Measurements from ENCODE around the gene TSEN54. TPM values are rescaled to one million over a fixed set of nuclear protein-coding genes. Genes with fewer than 3 reads are reported as not detected.

Gene TSEN54
- total and polyA plus RNA-seq, 8 donors: 14.9 to 105 (median 19.5) TPM

- WGBS, 2 donors: 86 to 91% methylated on average over 19 of the region's 19 CpGs
- H3K27ac ChIP-seq: no peak overlapping the region
- ATAC-seq: no peak
- peaks cover 0 to 11% (median 0%) of the 10 kb centered on the region in 3 donors for H3K4me1 ChIP-seq
- TF ChIP-seq CTCF (IDR thresholded peaks at IDR 0.05): no peak
- intact Hi-C loops (cut with DNase I): no loop called here
- H3K9me3 ChIP-seq: no peaks in the 10 kb centered on the region
- FAIRE-seq: no peak
- H3K27me3 ChIP-seq: no peaks in the 10 kb centered on the region
- no peak overlapping the region for H3K4me3 ChIP-seq
- no peak for DNase-seq
- H3K36me3 ChIP-seq: peaks cover 0 to 12% (median 5%) of the 10 kb centered on the region in 3 donors
Observed at GRCh38 chr17:75490953-75491649, 25.2 kb upstream of the TSEN54 start.

- DNase-seq (no peak), ATAC-seq (no peak), FAIRE-seq (no peak)
- Histone ChIP-seq H3K4me1 (peaks cover 0 to 11% (median 0%) of the 10 kb centered on the region in 3 donors), H3K4me3 (no peak overlapping the region), H3K27me3 (no peaks in the 10 kb centered on the region), H3K36me3 (peaks cover 0 to 12% (median 5%) of the 10 kb centered on the region in 3 donors), H3K9me3 (no peaks in the 10 kb centered on the region), H3K27ac (no peak overlapping the region)
- 91 to 93% methylated on average over 15 of the region's 15 CpGs for WGBS, 2 donors
- TF ChIP-seq CTCF (IDR thresholded peaks at IDR 0.05): no peak
- intact Hi-C loops (cut with DNase I): no loop called here
Observed at GRCh38 chr17:75491680-75492079, 24.6 kb upstream of the TSEN54 start.

GRCh38 chr17:75492555-75493168, 23.7 kb upstream of the TSEN54 start:
- Histone ChIP-seq H3K36me3 (peaks cover 0 to 12% (median 5%) of the 10 kb centered on the region in 3 donors), H3K27me3 (no peaks in the 10 kb centered on the region), H3K4me3 (no peak overlapping the region), H3K27ac (no peak overlapping the region), H3K9me3 (no peaks in the 10 kb centered on the region), H3K4me1 (peaks cover 0 to 11% (median 0%) of the 10 kb centered on the region in 3 donors)
- intact Hi-C loops (cut with DNase I): no loop called here
- no peak for TF ChIP-seq CTCF (IDR thresholded peaks at IDR 0.05)
- FAIRE-seq (no peak), DNase-seq (peak in 1 of 6 donors; percentile 62), ATAC-seq (no peak)
- 89 to 93% methylated on average over 23 of the region's 23 CpGs for WGBS, 2 donors

GRCh38 chr17:75493476-75494129, 22.7 kb upstream of the TSEN54 start:
- FAIRE-seq: no peak

More at GRCh38 chr17:75493476-75494129, 22.7 kb upstream of the TSEN54 start:
- no peaks in the 10 kb centered on the region for H3K9me3 ChIP-seq
- peaks cover 0 to 12% (median 5%) of the 10 kb centered on the region in 3 donors for H3K36me3 ChIP-seq
- ATAC-seq (no peak), DNase-seq (no peak)
- intact Hi-C loops (cut with DNase I): no loop called here
- no peak overlapping the region for H3K27ac ChIP-seq
- H3K4me3 ChIP-seq: no peak overlapping the region
- WGBS, 2 donors: 94 to 95% methylated on average over 23 of the region's 23 CpGs
- H3K27me3 ChIP-seq: no peaks in the 10 kb centered on the region
- H3K4me1 ChIP-seq: peaks cover 0 to 11% (median 0%) of the 10 kb centered on the region in 3 donors
- TF ChIP-seq CTCF (IDR thresholded peaks at IDR 0.05): no peak
